Peyer's patch (tissue), 4 donors: ENCODE measurements around the gene MXD3.

Experiments
- POLR2A ChIP-seq, 2 donors: fragments of 450-650 bp; IDR thresholded peaks; one replicate each; pipeline ENCODE4 v1.5.1; 2017; ENCODE audit warnings: antibody characterized with exemption in 2 of 2, mild to moderate bottlenecking in 2 of 2, moderate library complexity in 2 of 2
- TF ChIP-seq, protein P1 (sequence below), 6 experiments: fragments of 450-650 bp in 4 of 6; fragments of 200-600 bp in 2 of 6; sonication (generic) in 1 of 6; IDR thresholded peaks; one replicate each; pipeline ENCODE4 v1.5.1; 2017 to 2019; ENCODE audit warnings: antibody characterized with exemption in 6 of 6, mild to moderate bottlenecking in 3 of 6, moderate library complexity in 1 of 6

DNA sequence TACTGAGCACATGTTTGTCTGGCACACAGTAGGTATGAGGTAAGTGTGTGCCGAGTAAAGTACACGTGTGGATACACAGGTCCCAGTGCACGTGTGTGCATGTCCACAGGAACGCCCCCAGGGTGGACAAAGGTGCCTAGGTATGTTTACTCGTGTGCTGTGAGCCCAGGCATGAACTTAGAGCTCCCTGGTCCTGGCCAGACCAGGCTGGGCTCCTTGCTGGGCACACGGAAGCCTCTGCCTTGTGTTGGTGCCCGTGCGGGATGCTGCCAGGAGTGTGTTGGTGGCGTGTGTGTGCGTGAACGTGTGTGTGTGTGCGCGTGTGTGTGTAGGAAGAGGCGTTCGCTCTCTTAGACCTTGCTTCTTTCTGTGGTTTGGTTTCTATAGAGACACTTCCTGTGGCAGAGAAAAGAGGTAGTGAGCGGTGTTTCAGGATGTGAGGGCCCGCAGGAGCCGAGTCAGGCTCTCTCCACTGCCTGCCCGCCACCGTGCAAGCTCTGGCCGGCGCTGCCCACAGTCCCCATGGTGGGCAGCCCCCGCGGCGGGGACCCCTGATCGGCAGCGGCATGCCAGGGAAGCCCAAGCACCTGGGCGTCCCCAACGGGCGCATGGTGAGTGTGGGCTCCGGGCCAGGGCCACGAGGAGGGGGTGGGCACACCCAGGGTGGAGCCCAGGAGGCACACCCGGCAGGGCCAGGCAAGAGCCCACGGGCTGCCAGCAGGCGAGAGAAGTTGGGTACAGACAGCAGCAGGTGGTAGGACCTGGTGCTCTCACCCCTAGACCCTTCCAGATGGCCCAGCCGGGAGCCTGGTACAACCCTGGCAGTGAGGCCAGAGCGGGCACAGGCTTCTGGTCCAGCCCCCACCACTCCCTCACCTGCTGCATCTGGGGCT is 46.0 kb upstream of the MXD3 start, which contains the start of gene RGS14:
- TF ChIP-seq, protein P1, sequence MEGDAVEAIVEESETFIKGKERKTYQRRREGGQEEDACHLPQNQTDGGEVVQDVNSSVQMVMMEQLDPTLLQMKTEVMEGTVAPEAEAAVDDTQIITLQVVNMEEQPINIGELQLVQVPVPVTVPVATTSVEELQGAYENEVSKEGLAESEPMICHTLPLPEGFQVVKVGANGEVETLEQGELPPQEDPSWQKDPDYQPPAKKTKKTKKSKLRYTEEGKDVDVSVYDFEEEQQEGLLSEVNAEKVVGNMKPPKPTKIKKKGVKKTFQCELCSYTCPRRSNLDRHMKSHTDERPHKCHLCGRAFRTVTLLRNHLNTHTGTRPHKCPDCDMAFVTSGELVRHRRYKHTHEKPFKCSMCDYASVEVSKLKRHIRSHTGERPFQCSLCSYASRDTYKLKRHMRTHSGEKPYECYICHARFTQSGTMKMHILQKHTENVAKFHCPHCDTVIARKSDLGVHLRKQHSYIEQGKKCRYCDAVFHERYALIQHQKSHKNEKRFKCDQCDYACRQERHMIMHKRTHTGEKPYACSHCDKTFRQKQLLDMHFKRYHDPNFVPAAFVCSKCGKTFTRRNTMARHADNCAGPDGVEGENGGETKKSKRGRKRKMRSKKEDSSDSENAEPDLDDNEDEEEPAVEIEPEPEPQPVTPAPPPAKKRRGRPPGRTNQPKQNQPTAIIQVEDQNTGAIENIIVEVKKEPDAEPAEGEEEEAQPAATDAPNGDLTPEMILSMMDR (IDR thresholded peaks at IDR 0.05) = no peak
- TF ChIP-seq POLR2A (IDR thresholded peaks at IDR 0.05) = peak in 1 of 2 donors; percentile 24
